Measurements from ENCODE around the gene ZCCHC7.
"Not testable (repeated sequence)": the region's sequence is repeated elsewhere in the genome, so short reads cannot be mapped to it uniquely, and the experiment has no call there.

Gene ZCCHC7

DNA sequence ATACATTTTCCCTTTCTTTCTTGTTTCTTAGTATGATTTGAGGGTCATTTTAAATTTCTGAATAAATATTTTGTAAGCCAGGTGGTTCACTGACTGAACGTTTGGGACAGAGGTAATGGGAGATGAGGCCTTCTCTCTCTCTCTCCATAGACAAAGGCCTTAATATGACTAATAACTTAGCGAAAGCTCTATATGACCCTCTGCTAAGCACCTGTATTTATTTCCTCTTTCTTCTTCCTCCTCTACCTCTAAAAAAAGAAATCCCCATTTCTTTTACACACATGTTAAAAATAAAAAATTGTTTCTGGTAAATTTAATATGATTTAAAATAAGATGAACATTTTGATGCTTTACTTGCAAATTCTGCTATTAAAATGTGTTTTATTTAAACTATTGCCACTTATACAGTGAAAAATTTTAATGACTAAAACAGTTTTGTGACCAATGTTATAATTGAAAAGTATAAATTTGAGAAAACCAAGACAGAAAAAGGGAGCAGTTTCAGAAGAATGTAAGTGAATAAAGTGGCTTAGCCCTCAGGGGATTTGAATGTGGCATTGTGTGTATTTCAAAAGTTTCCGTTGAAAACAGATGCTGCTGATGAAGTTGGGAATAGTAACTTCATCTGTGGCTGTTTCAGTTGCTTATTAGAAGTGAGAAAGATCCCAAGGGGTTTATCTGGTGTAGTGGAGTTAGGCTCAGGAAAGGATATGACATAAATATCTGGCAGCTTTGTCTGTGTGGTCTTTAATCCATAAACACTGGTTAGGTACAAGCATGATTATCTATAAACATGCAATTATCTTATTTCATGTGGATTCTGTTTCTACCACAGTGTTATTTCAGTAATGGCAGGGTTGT lies 173.5 kb downstream of the ZCCHC7 start:
- no peak for DNase-seq (ENCODE audit: low read depth, low spot score)

DNA sequence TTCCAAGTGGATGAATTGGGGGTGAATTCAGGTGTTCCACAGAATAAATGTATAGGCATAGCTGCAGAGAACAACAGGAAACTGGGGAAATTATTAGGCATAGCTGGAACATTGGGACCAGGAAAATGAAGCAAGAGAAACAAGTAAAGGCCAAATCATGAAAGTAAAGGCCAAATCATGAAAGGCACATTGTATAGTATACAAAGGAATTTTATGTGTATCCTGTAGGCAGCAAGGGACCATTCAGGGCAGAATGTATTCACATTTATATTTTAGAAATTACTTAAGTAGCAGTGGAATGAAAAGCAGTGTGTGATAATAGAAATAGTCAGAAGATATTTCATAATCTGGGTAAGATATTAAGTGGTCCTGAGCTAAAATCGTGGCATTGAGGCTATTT lies 174.8 kb downstream of the ZCCHC7 start:
- no peak for DNase-seq (ENCODE audit: low read depth, low spot score)

DNA sequence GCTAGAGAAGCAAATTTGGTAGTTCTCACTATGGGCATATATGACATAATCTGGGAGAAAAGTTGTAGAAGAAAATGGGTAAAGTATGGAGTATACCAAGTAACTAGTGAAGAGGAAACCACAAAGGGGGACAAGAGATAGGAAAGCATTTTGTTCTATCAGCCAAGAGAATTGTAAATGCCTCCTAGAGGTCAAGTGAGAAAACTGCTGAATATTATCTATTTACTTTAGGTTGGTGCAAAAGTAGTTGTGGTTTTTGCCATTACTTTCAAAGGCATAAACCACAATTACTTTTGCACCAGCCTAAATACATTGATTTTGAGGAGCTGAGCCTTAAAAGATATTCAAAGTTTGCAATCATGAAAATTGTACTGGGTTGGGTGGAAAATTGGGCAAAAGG lies 175.4 kb downstream of the ZCCHC7 start:
- DNase-seq (ENCODE audit: low read depth, low spot score), result no peak

DNA sequence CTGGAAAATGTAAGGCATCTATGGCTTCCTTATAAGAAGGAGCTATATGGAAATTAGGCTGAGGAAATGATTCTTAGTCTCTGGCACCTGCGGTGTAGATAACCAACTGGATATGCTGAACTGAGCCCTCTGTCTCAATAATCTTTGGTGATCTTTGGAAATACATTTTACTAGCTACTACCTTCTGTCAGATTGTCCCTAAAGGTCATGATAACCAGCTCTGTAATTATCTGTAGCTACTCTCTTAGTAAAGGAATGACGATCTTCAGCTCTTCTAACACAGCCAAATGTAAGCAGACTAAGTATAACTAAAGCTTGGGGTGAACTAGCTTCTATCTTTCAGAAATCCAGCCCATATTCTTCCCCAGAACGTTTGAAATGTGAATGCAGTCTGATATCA lies 177.2 kb downstream of the ZCCHC7 start:
- DNase-seq (ENCODE audit: low read depth, low spot score), result no peak

DNA sequence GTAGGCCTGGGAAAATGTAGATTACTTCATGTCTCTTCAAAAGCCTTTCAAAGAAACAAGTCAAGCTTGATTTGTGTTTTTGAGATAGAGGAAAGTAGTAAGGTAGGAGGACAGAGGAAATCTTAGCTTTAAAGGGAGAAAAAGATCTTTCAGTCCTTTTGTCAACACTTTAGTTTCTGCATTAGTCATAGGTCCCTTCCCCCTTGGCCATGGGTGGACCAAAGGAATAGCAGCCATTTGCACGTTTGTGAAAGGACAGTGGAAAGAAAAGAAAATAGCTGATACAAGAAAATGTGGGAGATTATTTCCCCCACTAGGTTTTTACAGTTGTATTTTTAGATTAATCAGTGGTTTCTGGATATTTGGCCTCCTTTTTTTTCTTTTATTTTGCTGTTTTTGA lies 180.2 kb downstream of the ZCCHC7 start:
- DNase-seq (ENCODE audit: low read depth, low spot score), result no peak

DNA sequence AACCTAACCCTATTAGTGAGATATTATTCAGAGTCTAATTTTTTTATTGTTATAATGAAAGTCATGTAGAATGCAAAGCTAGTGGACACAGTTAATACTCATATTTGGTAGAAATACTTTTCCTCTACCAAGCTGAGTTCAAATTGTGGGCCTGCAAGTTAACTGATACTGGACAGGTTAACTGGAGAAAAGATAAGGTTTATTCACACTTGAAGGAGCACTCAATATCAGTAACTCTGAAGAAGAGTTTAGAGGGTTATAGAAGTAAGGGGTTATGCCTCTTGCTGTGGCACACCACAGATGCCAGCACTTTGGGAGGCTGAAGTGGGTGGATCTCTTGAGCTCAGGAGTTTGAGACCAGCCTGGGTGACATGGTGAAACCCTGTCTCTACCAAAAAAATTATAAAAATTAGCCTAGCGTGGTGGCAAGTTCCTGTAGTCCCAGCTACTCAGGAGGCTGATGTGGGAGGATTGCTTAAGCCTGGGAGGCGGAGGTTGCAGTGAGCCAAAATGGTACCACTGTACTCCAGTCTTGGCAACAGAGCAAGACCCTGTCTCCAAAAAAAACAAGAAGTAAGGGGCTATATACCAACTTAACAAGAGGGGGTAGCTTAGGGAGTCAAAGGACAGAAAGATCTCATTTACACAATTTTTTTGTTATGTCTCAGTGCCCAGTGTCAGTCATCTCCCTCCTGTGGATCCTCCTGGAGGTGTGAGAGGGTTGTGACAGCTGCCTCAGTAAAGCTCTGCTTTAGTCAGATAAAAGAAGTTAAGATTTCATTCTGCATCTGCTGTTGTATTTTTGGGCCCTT lies 180.9 kb downstream of the ZCCHC7 start:
- no peak for DNase-seq (ENCODE audit: low read depth, low spot score)

DNA sequence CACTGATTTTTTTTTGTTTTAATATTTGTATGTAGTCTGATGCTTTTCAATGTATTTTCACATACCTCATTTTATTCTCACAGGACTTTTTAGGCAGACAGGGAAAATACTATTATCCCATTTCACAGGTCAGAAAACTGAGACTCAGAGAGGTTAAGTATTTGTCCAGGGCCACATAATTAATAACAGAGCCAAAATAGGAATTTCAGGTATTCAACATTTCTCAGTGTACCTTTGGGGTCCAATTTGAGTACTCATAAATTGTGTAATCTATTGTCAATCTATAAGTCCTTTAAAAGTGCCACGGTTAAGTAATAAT lies 181.4 kb downstream of the ZCCHC7 start:
- DNase-seq (ENCODE audit: low read depth, low spot score), result no peak

DNA sequence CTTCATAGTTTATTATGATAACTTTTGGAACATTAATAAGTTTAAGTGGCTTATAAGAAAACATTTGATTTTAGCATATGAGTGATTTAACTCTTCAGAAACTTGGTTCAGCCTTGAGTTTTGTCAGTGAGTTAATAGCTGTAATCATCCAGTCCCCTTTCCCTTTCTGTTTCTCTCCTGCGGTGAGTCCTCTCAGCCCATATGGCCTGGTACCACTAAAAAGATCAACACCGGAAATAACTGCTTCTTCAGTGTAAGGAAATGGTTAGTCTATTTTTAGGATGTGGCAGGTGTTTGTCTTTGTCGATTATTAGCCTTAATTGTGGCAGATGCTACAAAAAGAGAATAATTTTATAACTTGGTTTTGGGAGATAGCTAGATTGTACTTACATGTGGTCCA lies 181.9 kb downstream of the ZCCHC7 start:
- DNase-seq (ENCODE audit: low read depth, low spot score), result peak; percentile 6

DNA sequence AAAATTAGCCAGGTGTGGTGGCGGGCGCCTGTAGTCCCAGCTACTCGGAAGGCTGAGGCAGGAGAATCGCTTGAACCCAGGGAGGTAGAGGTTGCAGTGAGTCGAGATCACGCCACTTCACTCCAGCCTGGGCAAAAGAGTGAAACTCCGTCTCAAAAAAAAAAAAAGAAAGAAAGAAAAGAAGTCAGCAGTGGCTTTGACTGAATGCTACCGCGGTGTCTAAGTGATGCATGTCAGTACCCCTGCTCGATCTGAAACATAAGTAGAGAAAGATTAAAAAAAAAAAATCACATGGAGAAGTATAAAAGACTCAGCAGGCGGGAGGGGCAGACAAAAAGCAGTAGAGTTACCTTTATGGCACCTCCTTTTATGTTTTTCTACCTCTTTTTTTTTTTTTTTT lies 182.9 kb downstream of the ZCCHC7 start:
- DNase-seq (ENCODE audit: low read depth, low spot score), result not testable (repeated sequence)

DNA sequence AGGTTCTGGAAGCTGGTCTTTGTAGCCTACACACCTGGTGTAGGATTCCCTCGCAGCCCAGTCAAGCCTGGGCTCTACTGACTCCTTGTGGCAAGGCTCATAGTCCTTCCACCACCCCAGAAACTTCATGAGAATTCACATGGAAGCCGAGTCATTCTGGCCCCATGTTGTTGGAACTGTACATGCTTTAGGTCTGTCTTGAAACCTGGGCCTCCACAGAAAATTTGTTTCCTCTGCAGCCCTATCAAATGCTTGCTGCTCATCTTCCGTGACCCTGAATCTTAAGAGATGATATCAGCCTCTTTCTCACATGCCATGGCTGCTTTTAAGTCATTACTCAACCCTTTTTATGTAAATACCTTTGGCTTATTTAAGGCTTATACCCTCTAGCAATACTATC lies 188.8 kb downstream of the ZCCHC7 start:
- DNase-seq (ENCODE audit: low read depth, low spot score), result no peak

DNA sequence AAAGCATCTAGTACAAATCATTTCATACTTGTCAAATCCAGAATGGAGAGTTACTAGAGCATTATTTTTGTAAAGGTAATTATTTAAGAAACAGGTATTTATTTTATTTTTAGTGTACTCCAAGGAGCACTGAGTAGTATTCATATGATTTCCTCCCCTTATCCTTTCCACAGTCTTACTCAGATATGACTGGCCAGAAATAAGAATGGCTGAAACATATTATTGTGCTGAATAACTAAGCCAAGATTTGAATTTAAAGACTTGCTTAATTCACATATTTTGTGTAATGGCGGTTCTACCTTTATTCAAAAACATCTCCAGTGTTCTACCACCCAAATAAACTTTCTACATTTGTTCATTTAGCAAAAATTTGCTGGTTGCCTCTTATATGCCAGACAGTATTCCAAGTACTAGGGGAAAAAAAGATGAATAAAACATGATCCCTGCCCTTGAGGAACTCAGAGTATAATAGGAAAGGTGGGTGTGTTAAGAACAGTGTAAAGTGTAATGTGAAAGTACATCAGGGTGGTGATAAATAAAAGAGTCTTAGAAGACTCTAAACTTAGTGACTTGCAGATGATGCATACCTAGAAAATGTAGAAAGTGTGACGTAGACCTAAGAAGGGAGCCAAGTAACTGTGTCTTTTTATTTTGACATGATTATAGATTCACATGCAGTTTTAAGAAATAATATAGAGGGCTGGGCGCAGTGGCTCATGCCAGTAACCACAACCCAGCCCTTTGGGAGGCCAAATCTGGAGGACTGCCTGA lies 191.7 kb downstream of the ZCCHC7 start:
- no peak for DNase-seq (ENCODE audit: low read depth, low spot score)

DNA sequence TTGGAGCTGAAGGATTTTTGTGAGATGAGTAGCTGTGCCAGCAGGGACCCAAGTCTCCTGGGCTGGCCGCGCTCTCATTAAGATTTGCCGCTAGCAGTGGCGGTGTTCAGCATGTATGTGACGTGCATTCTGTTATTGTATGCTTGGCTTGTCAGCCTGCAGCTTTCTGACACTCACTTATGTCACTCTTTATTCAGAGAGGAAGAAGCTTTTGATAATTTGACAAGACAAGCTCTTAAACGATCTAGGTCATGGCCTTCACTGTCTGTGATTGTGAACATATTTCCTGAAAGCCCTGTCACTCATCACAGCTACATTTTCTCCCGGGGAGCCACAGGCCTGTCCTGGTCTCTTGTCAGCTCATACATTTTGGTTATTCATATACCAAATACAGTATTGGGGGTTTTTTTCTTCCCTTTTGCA lies 203.9 kb downstream of the ZCCHC7 start:
- DNase-seq (ENCODE audit: low read depth, low spot score), result no peak

DNA sequence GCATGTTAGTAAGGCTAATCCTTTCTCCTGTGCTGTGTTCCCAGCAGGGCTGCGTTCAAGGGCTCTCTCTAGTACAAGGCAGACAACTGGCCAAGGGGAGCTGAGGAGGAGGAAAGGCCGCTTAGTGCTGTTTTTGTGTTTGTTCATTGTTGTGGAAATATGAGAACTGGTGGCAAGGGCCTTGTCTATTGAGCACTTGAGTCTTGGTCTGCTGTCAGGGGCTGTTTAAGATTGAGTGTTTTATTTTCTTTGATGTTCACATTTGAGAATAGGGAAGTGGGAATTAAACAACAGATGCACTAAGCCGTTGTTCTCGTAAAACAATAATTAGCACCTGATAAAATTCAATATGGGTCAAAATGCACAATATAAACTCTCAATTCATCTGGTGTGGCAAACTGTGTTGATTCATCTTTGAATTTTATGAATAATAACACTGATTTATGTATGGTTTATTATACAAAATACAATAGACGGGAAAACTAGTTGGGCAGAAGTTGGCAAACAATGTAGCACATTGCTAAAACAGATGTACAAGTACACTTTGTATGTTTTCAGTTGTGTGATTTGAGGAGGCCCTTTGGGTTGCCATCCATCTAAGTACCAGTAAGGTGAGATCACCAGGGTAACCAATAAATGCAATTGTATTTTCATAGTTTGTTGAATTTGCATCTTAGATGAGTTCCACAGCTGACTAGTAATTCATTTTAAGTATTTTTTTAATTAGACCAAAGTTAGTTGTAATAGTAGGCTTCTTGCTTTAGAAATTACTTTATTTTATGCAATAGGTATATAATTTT lies 204.5 kb downstream of the ZCCHC7 start:
- no peak for DNase-seq (ENCODE audit: low read depth, low spot score)

DNA sequence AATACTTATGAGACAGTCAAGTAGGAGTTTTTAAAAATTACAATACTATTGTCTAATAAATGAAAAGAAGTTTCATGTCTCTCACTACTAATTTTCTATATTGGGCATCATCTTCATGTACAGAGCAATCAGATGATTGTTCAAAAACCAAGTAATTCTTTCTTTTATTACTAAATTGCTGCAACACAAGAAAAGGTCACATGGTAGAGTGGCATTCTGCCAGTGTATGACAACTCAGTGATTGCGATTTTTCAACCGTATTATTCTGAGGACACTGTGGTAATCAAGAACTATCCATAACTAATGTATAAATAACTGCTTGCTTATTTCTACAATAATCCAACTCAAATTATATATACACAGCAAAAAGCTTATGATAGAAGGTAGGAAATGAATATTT lies 205.4 kb downstream of the ZCCHC7 start:
- no peak for DNase-seq (ENCODE audit: low read depth, low spot score)

DNA sequence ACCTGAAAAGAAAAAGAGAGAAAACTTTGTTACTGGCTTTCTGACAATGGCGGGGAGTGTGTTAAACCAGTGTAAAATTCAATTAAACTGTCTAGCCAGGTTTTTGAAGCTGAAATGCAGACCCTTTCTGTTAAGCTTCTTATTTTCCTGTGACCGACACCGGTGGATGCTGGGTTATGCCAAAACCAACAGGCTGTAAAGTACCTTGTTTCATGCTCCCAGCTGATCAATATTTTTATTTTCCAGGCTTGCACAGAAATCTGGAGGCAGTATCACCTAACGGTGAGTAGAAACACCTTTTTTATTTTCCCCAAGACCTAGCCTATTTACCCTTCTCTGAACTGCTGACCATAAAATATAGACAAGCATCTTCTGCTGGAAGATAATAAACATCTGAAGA lies 207.2 kb downstream of the ZCCHC7 start:
- no peak for DNase-seq (ENCODE audit: low read depth, low spot score)

DNA sequence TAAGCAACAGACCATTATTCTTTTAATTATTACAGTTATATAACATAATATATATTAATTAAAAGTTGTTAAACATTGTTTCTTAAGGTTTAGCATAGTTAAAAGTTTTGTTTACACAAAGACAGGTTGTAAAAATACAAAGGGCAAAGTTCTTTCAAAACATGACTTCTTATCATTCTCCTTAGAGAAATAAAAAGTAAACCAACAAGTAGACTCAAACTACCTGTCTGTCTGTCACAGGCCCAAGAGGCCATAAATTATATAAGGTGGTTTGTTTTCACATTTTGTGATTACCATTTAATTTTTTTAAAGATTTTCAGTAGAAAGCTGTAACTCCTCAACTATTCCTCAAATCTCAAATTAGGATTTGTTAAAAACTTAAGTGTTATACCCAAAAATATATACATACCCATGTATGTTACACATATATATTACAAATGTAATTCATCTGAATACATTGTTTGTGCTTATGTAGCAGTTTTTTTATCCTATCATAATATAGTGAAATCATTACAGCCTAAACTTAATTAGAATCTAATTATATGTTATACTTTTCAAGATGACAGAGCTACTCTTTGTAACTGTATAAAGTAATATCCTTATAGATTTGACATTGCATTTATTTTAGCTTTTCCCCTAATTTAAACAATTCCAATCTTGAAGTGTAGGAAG lies 208.3 kb downstream of the ZCCHC7 start:
- DNase-seq (ENCODE audit: low read depth, low spot score), result no peak

DNA sequence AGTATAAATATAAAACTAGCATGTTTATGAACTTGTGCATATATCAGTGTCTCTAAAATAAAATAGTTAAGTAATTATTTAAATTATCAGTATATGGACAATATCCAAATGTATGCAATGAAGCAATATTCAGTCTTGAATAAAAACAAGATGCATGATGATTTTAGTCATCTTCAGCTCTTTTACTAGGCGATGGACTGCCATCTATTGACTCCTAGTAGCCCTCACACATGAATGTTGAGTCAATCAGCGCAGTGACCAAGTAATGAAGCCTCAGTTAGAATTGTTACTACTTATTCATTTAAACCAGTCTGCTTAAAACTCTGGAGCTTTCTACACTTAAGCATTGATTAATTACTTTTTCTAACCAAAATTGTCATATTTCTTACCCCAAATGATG lies 209.2 kb downstream of the ZCCHC7 start:
- DNase-seq (ENCODE audit: low read depth, low spot score), result no peak

DNA sequence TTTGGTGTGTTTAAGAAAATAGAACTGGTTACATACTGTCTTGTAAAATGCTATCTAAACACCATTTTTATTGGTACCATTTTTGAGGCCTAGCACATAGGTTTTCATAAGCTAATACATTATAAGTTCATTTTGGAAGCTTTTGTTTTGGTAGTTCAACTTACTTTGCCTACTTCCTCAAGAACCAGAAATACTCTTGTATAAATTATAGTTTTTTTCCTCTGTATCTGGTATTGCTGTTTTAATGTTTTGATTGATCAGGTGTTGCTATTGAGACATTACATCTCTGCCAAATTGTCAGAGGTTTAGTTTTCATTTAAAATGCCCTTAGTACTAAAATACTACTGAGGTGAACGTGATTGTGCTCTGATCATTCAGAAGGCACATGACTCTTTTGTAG lies 211.5 kb downstream of the ZCCHC7 start:
- DNase-seq (ENCODE audit: low read depth, low spot score), result no peak

DNA sequence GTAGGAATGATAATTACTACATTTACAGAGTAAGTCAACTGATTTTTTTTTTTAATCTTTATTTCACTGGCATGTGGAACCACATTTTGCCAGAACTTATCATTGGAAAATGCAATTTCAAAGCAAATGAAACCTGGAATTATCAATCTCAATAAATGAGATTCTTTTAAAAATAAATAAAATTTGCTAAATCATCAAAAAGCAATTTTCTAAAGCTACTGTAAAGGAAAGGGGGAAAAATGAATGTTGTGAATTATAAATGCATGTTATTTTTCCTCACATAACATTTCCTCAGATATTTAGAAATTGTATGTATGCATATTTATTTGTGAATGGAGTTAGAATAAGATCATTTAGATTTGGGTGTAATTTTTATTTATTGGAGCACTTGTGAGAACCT lies 212.2 kb downstream of the ZCCHC7 start:
- no peak for DNase-seq (ENCODE audit: low read depth, low spot score)

DNA sequence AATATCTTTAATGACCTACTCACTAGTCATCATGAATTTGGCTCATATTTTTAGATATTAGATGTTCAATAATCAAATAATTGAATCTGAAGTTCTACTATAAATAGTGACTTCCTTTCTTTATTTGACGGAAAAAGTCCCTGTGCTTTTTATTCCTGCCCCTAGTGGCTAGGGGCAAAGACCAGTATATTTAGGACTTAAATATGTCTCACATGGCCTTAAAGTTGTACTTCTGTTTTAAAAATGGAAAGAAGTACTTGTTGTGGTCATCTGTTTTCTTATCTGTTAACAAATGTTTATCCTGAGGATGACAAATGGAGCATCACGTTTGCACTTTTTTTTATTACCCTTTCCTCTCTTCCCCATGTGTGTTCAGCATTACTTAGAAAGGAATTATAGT lies 212.9 kb downstream of the ZCCHC7 start:
- no peak for DNase-seq (ENCODE audit: low read depth, low spot score)

DNA sequence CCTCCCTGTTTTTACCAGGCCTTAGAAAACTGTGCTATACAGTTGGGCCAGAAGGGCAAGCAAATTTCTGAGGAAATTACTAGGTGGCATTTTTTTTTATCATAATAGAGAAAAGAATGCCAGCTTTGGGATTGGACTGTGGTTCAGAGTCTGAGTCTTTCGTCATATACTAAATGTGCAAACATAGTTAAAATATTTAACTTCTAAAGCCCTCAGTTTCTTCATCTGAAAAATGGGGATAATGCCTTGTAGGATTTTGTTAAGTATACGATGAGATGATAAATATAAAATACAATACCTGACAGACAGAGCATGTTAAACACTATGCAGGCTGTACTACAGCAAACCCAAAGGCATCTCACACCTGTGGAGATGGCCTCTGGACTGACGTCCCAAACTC lies 214.9 kb downstream of the ZCCHC7 start:
- no peak for DNase-seq (ENCODE audit: low read depth, low spot score)

Data from activated CD4-positive, CD25-positive, alpha-beta regulatory T cell treated with anti-CD3 and anti-CD28 coated beads, Interleukin-2, amount 50 U/mL, for 16 hours (primary cell).